GM12878 (cell line): ENCODE measurements around the gene DPM3. TPM values are rescaled to one million over a fixed set of nuclear protein-coding genes. Genes with fewer than 3 reads are reported as not detected.

ENCODE experiments used
- ATAC-seq: fragments of 200-7000 bp; cut with Tn5 transposase; 3 replicates; pipeline ENCODE4 v1.9.1; 2020; ENCODE audit warnings: mild to moderate bottlenecking, moderate library complexity
- BruUV-seq: library from RNA; stranded (reverse); fragments of 400-500 nt; replicated peaks from 2 replicates; lab custom pipeline; 2021; lab: Mats Ljungman, UMichigan
- CTCF ChIA-PET: fragments of 300-600 bp; sonication (Branson Sonifier 250); formaldehyde crosslinking; extraction: SDS; loops from one replicate; lab custom pipeline; 2021; ENCODE audit warnings: inconsistent platforms; lab: Yijun Ruan, JAX
- POLR2A ChIA-PET: fragments of 350-600 bp; formaldehyde crosslinking; extraction: SDS; loops from one replicate; lab custom pipeline; 2021; ENCODE audit warnings: inconsistent platforms; lab: Charles Lee
- RAD21 ChIA-PET: fragments of 300-600 bp; sonication (Branson Sonifier 250); formaldehyde crosslinking; loops from one replicate; lab custom pipeline; 2023; ENCODE audit warnings: antibody characterized with exemption; ENCODE audit not compliant: unreplicated experiment; lab: Charles Lee
- SMC1A ChIA-PET: fragments of 300-600 bp; sonication (Branson Sonifier 250); formaldehyde crosslinking; loops from one replicate; lab custom pipeline; 2023; ENCODE audit not compliant: unreplicated experiment, uncharacterized antibody; lab: Charles Lee
- DNase-seq: peaks from one replicate; pipeline ENCODE4 v3.0.0-alpha.2; 2011; ENCODE audit warnings: low read depth, low spot score
- FAIRE-seq: peaks from 3 replicates; lab custom pipeline; 2011; peaks lifted over from hg19 to GRCh38; lab: Jason Lieb, UNC
- H2AFZ ChIP-seq: 2 replicates; pipeline ENCODE4 v1.6.0; 2011; ENCODE audit warnings: low read depth, low read length, control low read depth; ENCODE audit not compliant: control insufficient read depth
- H3K27ac ChIP-seq: 2 replicates; pipeline ENCODE4 v1.5.1; 2011; ENCODE audit warnings: control low read depth; ENCODE audit not compliant: control insufficient read depth, insufficient read depth
- H3K27me3 ChIP-seq, 2 experiments: replicated peaks in 1 of 2; 2 replicates each; pipeline versions ENCODE4 v1.6.0 to v1.6.1; 2011; ENCODE audit warnings: low read length in 1 of 2; ENCODE audit not compliant: control insufficient read depth in 2 of 2, insufficient read depth in 2 of 2
- H3K36me3 ChIP-seq, 2 experiments: 2 replicates each; pipeline ENCODE4 v1.5.1; 2011; ENCODE audit warnings: low read length in 1 of 2; ENCODE audit not compliant: control insufficient read depth in 2 of 2, insufficient read depth in 2 of 2
- H3K4me1 ChIP-seq: 2 replicates; pipeline ENCODE4 v1.6.1; 2011; ENCODE audit warnings: mild to moderate bottlenecking, low read length, moderate library complexity, mixed read lengths; ENCODE audit not compliant: control insufficient read depth, insufficient read depth
- H3K4me2 ChIP-seq: 2 replicates; pipeline ENCODE4 v1.6.0; 2011; ENCODE audit warnings: control low read depth; ENCODE audit not compliant: control insufficient read depth, insufficient read depth
- H3K4me3 ChIP-seq: fragments of 200-600 bp; sonication (generic); 2 replicates; pipeline ENCODE4 v1.5.1; 2016
- H3K79me2 ChIP-seq: 2 replicates; pipeline ENCODE4 v1.6.0; 2011; ENCODE audit warnings: low read length; ENCODE audit not compliant: control insufficient read depth, insufficient read depth
- H3K9ac ChIP-seq: 2 replicates; pipeline ENCODE4 v1.8.0; 2011; ENCODE audit warnings: low read length, control low read depth, mixed read lengths; ENCODE audit not compliant: control insufficient read depth, insufficient read depth
- H3K9me3 ChIP-seq: replicated peaks from 3 replicates; pipeline ENCODE4 v1.5.1; 2011; ENCODE audit warnings: mild to moderate bottlenecking, low read length; ENCODE audit not compliant: control insufficient read depth, insufficient read depth
- H4K20me1 ChIP-seq: 2 replicates; pipeline ENCODE4 v1.6.0; 2011; ENCODE audit not compliant: control insufficient read depth, insufficient read depth
- ETV6 ChIP-seq, 2 experiments: fragments of 450-650 bp in 1 of 2; IDR thresholded peaks in 1 of 2; conservative IDR thresholded peaks in 1 of 2; 2 replicates each; pipeline ENCODE4 v1.6.1; 2014; ENCODE audit warnings: antibody characterized with exemption in 1 of 2, borderline replicate concordance in 1 of 2, low read depth in 1 of 2, mild to moderate bottlenecking in 1 of 2, moderate library complexity in 1 of 2
- FOXK2 ChIP-seq: fragments of 450-650 bp; IDR thresholded peaks from 2 replicates; pipeline ENCODE4 v1.6.1; 2017; ENCODE audit warnings: mild to moderate bottlenecking, moderate library complexity
- HDAC2 ChIP-seq: fragments of 200-600 bp; sonication (generic); IDR thresholded peaks from 2 replicates; pipeline ENCODE4 v1.6.1; 2017
- LARP7 ChIP-seq: fragments of 450-650 bp; IDR thresholded peaks from 2 replicates; pipeline ENCODE4 v1.6.1; 2017; ENCODE audit warnings: mild to moderate bottlenecking
- MTA2 ChIP-seq: fragments of 450-650 bp; IDR thresholded peaks from 2 replicates; pipeline ENCODE4 v1.6.1; 2016; ENCODE audit warnings: low read depth, mild to moderate bottlenecking, moderate library complexity
- NFYB ChIP-seq: IDR thresholded peaks from 2 replicates; pipeline ENCODE4 v1.6.1; 2011; ENCODE audit warnings: low read depth, mild to moderate bottlenecking, low read length, improper control_type of control experiment, moderate library complexity; ENCODE audit not compliant: insufficient read depth
- PAX5 ChIP-seq: IDR thresholded peaks from 2 replicates; pipeline ENCODE4 v1.6.1; 2011; ENCODE audit warnings: low read depth, low read length, borderline replicate concordance
- PAX8 ChIP-seq: fragments of 450-650 bp; IDR thresholded peaks from 2 replicates; pipeline ENCODE4 v1.6.1; 2017; ENCODE audit warnings: mild to moderate bottlenecking, moderate library complexity
- SPI1 ChIP-seq: IDR thresholded peaks from 2 replicates; pipeline ENCODE4 v1.6.1; 2011; ENCODE audit warnings: low read depth, mild to moderate bottlenecking, low read length, moderate library complexity, borderline replicate concordance; ENCODE audit not compliant: insufficient read depth
- SREBF1 ChIP-seq: IDR thresholded peaks from 2 replicates; pipeline ENCODE4 v1.6.1; 2012; ENCODE audit warnings: mild to moderate bottlenecking, low read length
- STAT3 ChIP-seq: IDR thresholded peaks from 2 replicates; pipeline ENCODE4 v1.6.1; 2011; ENCODE audit warnings: low read depth, low read length, improper control_type of control experiment
- YBX1 ChIP-seq: fragments of 450-650 bp; IDR thresholded peaks from 2 replicates; pipeline ENCODE4 v1.6.1; 2016; ENCODE audit warnings: antibody characterized with exemption
- YY1 ChIP-seq: IDR thresholded peaks from 2 replicates; pipeline ENCODE4 v1.6.1; 2011; ENCODE audit warnings: low read depth, mild to moderate bottlenecking, low read length
- WGBS: methylation state at CpG from one replicate; pipeline ENCODE4 v1.1.6; 2016; ENCODE audit warnings: low lambda C conversion rate; ENCODE audit not compliant: insufficient replicate concordance, insufficient coverage; ENCODE audit errors: missing lambda C conversion rate; 5-methylcytosine and 5-hydroxymethylcytosine counted together
- in situ Hi-C: fragments of 300-500 bp; cut with MboI; formaldehyde crosslinking; loops from 9 replicates; pipeline ENCODE4 v1.14.3; 2018; ENCODE audit warnings: mixed read lengths
- intact Hi-C: fragments of 100-400 bp; cut with micrococcal nuclease; formaldehyde crosslinking; loops from one replicate; pipeline ENCODE4 v1.14.2; 2022; ENCODE audit not compliant: unreplicated experiment
- polyA plus RNA-seq, 11 experiments: library from polyadenylated mRNA; depleted of rRNA in 4 of 11; unstranded in 6 of 11; stranded (reverse) in 5 of 11; fragments of >200 nt; fragmentation: Nextera tagmentation in 4 of 11; fragmentation: Illumina TruSeq in 1 of 11; extraction: Ambion mirVana in 4 of 11; extraction: Trizol in 1 of 11; gene quantifications; 1 replicate in 1 of 11; 2 replicates in 10 of 11; pipeline versions ENCODE4 v1.2.1 to v1.2.3, GENCODE V29; 2011 to 2016; ENCODE audit warnings: inconsistent platforms in 2 of 11, missing spikeins in 2 of 11, low read depth in 1 of 11
- total RNA-seq, 4 experiments: library from RNA; depleted of rRNA in 3 of 4; stranded (reverse); fragments of >200 nt in 3 of 4; fragmentation: Illumina TruSeq in 1 of 4; extraction: Trizol in 1 of 4; gene quantifications; 2 replicates each; pipeline versions ENCODE4 v1.2.1 to v1.2.3, GENCODE V29; 2013 to 2021
- TF ChIP-seq, protein P1 (sequence below): fragments of 450-650 bp; IDR thresholded peaks from 2 replicates; pipeline ENCODE4 v1.6.1; 2017; ENCODE audit warnings: borderline replicate concordance
- TF ChIP-seq, protein P2 (sequence below): fragments of 450-650 bp; formaldehyde crosslinking; IDR thresholded peaks from 2 replicates; pipeline ENCODE4 v1.4.0; 2022; ENCODE audit warnings: mild to moderate bottlenecking, moderate library complexity
- TF ChIP-seq, protein P3 (sequence below): fragments of 450-650 bp; IDR thresholded peaks from 2 replicates; pipeline ENCODE4 v1.6.1; 2017; ENCODE audit warnings: mild to moderate bottlenecking, moderate library complexity

The DPM3 gene
- total and polyA plus RNA-seq, 10 of the 15 experiments (the other 5 are each of a cell fraction or from before 2014, with no cell fraction given): 5.9 to 78.7 (median 25.7) TPM

DNA sequence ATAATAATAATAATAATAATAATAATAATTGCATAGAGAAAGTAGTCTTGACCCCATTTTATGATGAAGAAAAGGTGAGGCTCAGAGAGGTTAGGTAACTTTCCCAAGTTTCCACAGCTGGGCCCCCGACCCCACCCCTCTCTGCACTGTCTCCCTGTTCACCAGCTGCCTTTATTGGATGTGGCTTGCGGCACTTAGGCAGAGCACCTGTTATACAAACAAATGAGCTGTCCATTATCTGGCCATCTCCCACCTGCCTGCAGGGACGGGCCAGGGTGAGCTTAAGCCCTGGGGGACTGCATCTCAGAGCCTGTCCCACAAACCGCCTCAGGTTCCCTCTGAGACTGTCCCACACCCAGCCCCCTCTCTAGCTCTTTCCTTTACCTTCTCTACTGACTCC lies 22.7 kb downstream of the DPM3 start:
- ChIA-PET SMC1A (interaction anchor here (0.6 to 1.5 kb wide), 3 partner anchors 11 to 1082 kb away, joined by 3 to 5 read pairs (median 3); no protein-coding TSS in a partner anchor), CTCF (interaction anchor here (0.8 to 2.9 kb wide), 4 partner anchors 22 to 67 kb away, joined by 3 to 10 read pairs (median 3); partner anchors contain the start of gene ADAM15), RAD21 (interaction anchor here (0.7 to 1.4 kb wide), 3 partner anchors 50 to 191 kb away, joined by 3 read pairs; partner anchors contain the start of gene KRTCAP2), POLR2A (no interaction called here)
- in situ Hi-C loops: no loop called here
- WGBS: 23% methylated on average over 4 of the region's 4 CpGs
- no peaks in the 10 kb centered on the region for H3K36me3 ChIP-seq
- peaks cover 0 to 2% of the 10 kb centered on the region in 2 experiments; a peak in 1 of 4 replicates for H3K27me3 ChIP-seq
- no peaks in the 10 kb centered on the region for H3K79me2 ChIP-seq
- no peak overlapping the region for H3K9ac ChIP-seq
- BruUV-seq: no TSS peak
- DNase-seq (no peak), FAIRE-seq (no peak), ATAC-seq (no peak)
- H2AFZ ChIP-seq: no peak overlapping the region
- H4K20me1 ChIP-seq: no peaks in the 10 kb centered on the region
- no peak overlapping the region for H3K4me2 ChIP-seq
- no peak overlapping the region for H3K4me3 ChIP-seq
- H3K4me1 ChIP-seq: peaks cover 5% of the 10 kb centered on the region; the same call in 1 of the 2 replicates
- no peaks in the 10 kb centered on the region for H3K9me3 ChIP-seq
- intact Hi-C loops: no loop called here
- no peak overlapping the region for H3K27ac ChIP-seq
- TF ChIP-seq ETV6 (conservative IDR thresholded peaks at IDR 0.05 in 1 of 2, IDR thresholded peaks at IDR 0.05 in 1 of 2; ENCODE audit: borderline replicate concordance in 1 of 2, low read depth in 1 of 2) (no peak), LARP7 (no peak), NFYB (no peak), YBX1 (no peak), SPI1 (no peak), YY1 (no peak), FOXK2 (no peak), MTA2 (no peak), STAT3 (no peak), HDAC2 (no peak), PAX8 (no peak), SREBF1 (no peak), PAX5 (no peak)
- TF ChIP-seq, protein P1, sequence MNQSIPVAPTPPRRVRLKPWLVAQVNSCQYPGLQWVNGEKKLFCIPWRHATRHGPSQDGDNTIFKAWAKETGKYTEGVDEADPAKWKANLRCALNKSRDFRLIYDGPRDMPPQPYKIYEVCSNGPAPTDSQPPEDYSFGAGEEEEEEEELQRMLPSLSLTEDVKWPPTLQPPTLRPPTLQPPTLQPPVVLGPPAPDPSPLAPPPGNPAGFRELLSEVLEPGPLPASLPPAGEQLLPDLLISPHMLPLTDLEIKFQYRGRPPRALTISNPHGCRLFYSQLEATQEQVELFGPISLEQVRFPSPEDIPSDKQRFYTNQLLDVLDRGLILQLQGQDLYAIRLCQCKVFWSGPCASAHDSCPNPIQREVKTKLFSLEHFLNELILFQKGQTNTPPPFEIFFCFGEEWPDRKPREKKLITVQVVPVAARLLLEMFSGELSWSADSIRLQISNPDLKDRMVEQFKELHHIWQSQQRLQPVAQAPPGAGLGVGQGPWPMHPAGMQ: no peak
- TF ChIP-seq, protein P2, sequence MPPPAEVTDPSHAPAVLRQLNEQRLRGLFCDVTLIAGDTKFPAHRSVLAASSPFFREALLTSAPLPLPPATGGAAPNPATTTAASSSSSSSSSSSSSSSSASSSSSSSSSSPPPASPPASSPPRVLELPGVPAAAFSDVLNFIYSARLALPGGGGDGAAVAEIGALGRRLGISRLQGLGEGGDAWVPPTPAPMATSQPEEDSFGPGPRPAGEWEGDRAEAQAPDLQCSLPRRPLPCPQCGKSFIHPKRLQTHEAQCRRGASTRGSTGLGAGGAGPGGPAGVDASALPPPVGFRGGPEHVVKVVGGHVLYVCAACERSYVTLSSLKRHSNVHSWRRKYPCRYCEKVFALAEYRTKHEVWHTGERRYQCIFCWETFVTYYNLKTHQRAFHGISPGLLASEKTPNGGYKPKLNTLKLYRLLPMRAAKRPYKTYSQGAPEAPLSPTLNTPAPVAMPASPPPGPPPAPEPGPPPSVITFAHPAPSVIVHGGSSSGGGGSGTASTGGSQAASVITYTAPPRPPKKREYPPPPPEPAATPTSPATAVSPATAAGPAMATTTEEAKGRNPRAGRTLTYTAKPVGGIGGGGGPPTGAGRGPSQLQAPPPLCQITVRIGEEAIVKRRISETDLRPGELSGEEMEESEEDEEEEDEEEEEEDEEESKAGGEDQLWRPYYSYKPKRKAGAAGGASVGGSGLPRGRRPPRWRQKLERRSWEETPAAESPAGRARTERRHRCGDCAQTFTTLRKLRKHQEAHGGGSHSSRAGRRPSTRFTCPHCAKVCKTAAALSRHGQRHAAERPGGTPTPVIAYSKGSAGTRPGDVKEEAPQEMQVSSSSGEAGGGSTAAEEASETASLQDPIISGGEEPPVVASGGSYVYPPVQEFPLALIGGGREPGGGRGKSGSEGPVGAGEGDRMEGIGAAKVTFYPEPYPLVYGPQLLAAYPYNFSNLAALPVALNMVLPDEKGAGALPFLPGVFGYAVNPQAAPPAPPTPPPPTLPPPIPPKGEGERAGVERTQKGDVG (CRISPR knock-in tag): no peak
- TF ChIP-seq, protein P3, sequence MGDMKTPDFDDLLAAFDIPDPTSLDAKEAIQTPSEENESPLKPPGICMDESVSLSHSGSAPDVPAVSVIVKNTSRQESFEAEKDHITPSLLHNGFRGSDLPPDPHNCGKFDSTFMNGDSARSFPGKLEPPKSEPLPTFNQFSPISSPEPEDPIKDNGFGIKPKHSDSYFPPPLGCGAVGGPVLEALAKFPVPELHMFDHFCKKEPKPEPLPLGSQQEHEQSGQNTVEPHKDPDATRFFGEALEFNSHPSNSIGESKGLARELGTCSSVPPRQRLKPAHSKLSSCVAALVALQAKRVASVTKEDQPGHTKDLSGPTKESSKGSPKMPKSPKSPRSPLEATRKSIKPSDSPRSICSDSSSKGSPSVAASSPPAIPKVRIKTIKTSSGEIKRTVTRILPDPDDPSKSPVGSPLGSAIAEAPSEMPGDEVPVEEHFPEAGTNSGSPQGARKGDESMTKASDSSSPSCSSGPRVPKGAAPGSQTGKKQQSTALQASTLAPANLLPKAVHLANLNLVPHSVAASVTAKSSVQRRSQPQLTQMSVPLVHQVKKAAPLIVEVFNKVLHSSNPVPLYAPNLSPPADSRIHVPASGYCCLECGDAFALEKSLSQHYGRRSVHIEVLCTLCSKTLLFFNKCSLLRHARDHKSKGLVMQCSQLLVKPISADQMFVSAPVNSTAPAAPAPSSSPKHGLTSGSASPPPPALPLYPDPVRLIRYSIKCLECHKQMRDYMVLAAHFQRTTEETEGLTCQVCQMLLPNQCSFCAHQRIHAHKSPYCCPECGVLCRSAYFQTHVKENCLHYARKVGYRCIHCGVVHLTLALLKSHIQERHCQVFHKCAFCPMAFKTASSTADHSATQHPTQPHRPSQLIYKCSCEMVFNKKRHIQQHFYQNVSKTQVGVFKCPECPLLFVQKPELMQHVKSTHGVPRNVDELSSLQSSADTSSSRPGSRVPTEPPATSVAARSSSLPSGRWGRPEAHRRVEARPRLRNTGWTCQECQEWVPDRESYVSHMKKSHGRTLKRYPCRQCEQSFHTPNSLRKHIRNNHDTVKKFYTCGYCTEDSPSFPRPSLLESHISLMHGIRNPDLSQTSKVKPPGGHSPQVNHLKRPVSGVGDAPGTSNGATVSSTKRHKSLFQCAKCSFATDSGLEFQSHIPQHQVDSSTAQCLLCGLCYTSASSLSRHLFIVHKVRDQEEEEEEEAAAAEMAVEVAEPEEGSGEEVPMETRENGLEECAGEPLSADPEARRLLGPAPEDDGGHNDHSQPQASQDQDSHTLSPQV: no peak
